K562 (cell line): ENCODE data around the gene IL21. TPM values are rescaled to one million over a fixed set of nuclear protein-coding genes. Genes with fewer than 3 reads are reported as not detected.

Source experiments
- CBX3 ChIP-seq, 2 experiments: IDR thresholded peaks; 1 replicate in 1 of 2; 2 replicates in 1 of 2; pipeline ENCODE4 v1.6.1; 2012; ENCODE audit warnings: inconsistent platforms in 2 of 2, low read length in 2 of 2, borderline replicate concordance in 1 of 2, control low read depth in 1 of 2
- CHCHD3 ChIP-seq: fragments of 250-450 bp; sonication (Bioruptor Pico); IDR thresholded peaks from 2 replicates; pipeline ENCODE4 v2.1.2; 2022; ENCODE audit warnings: mild to moderate bottlenecking
- HDAC2 ChIP-seq: fragments of 450-650 bp; IDR thresholded peaks from 2 replicates; pipeline ENCODE4 v1.6.1; 2016; ENCODE audit warnings: mild to moderate bottlenecking
- KLF6 ChIP-seq: fragments of 250-450 bp; sonication (Bioruptor Pico); IDR thresholded peaks from 2 replicates; pipeline ENCODE4 v1.4.0; 2020; ENCODE audit warnings: mild to moderate bottlenecking, moderate library complexity, borderline replicate concordance
- RAD51 ChIP-seq: fragments of 450-650 bp; IDR thresholded peaks from 2 replicates; pipeline ENCODE4 v1.7.1; 2016; ENCODE audit warnings: low read depth, mild to moderate bottlenecking, borderline replicate concordance
- SMARCE1 ChIP-seq: fragments of 450-650 bp; IDR thresholded peaks from 2 replicates; pipeline ENCODE4 v1.7.1; 2016; ENCODE audit warnings: mild to moderate bottlenecking
- YBX1 ChIP-seq: fragments of 450-650 bp; IDR thresholded peaks from 2 replicates; pipeline ENCODE4 v1.7.1; 2016; ENCODE audit warnings: mild to moderate bottlenecking
- ZNF282 ChIP-seq: sonication (generic); formaldehyde crosslinking; IDR thresholded peaks from 2 replicates; pipeline ENCODE4 v1.8.1; 2023; ENCODE audit warnings: missing genetic modification reagents
- polyA plus RNA-seq, 8 experiments: library from polyadenylated mRNA; depleted of rRNA in 4 of 8; stranded (reverse) in 5 of 8; unstranded in 3 of 8; fragments of >200 nt; fragmentation: Nextera tagmentation in 2 of 8; fragmentation: Illumina TruSeq in 1 of 8; extraction: Ambion mirVana in 2 of 8; extraction: Trizol in 1 of 8; gene quantifications; 2 replicates each; pipeline versions ENCODE4 v1.2.1 to v1.2.3, GENCODE V29; 2011 to 2014; ENCODE audit warnings: inconsistent platforms in 1 of 8, missing spikeins in 1 of 8
- total RNA-seq, 7 experiments: library from RNA; depleted of rRNA in 6 of 7; stranded (reverse); fragments of >200 nt in 6 of 7; fragmentation: Illumina TruSeq in 2 of 7; extraction: Trizol in 2 of 7; gene quantifications; 2 replicates each; pipeline versions ENCODE4 v1.2.1 to v1.2.3, GENCODE V29; 2011 to 2021; ENCODE audit warnings: low replicate concordance in 1 of 7
- TF ChIP-seq, protein P1 (sequence below), 2 experiments: fragments of 450-650 bp in 1 of 2; sonication (generic) in 1 of 2; formaldehyde crosslinking in 1 of 2; IDR thresholded peaks in 1 of 2; conservative IDR thresholded peaks in 1 of 2; 2 replicates each; pipeline versions ENCODE4 v1.6.1 to v1.8.1; 2016 to 2023; ENCODE audit warnings: mild to moderate bottlenecking in 2 of 2, moderate library complexity in 2 of 2, inconsistent platforms in 1 of 2, missing genetic modification reagents in 1 of 2
- TF ChIP-seq, protein P2 (sequence below): fragments of 450-650 bp; IDR thresholded peaks from 2 replicates; pipeline ENCODE4 v1.6.1; 2016; ENCODE audit warnings: mild to moderate bottlenecking, moderate library complexity
- TF ChIP-seq, protein P3 (sequence below), 2 experiments: fragments of 450-650 bp; IDR thresholded peaks; 2 replicates each; pipeline ENCODE4 v1.6.1; 2016

IL21 gene
- total and polyA plus RNA-seq, 9 of the 15 experiments (the other 6 are each of a cell fraction or from before 2014, with no cell fraction given): not detected

DNA sequence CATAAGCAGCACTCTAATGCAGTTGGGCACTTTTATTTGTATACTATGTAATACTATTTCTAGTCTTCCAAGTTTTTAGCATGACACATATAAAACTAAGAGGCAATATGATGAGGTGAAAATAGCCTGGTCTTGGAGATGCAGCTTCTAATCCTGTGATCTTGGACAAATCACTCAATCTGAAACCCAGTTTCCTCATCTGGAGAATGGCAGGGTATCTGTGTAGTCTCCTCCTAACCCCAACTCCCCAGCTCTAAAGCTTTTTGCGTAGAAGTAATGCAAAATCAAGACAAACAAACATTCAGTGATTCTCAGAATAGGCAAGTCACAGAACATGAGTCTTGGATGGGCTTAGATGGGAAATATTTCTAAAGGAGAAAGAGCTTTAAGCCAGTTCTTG, 36.7 kb upstream of the IL21 start (continued):
- TF ChIP-seq, protein P1, sequence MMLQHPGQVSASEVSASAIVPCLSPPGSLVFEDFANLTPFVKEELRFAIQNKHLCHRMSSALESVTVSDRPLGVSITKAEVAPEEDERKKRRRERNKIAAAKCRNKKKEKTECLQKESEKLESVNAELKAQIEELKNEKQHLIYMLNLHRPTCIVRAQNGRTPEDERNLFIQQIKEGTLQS (IDR thresholded peaks at IDR 0.05): no peak
- TF ChIP-seq, protein P1 (CRISPR knock-in tag; conservative IDR thresholded peaks at IDR 0.05): no peak
- TF ChIP-seq CBX3 (IDR thresholded peaks at IDR 0.05; ENCODE audit: borderline replicate concordance in 1 of 2, low read length in 2 of 2) (no peak), SMARCE1 (no peak), YBX1 (no peak), RAD51 (no peak), CHCHD3 (CRISPR knock-in tag) (no peak), KLF6 (no peak), ZNF282 (CRISPR knock-in tag) (no peak), HDAC2 (no peak)
- TF ChIP-seq, protein P2, sequence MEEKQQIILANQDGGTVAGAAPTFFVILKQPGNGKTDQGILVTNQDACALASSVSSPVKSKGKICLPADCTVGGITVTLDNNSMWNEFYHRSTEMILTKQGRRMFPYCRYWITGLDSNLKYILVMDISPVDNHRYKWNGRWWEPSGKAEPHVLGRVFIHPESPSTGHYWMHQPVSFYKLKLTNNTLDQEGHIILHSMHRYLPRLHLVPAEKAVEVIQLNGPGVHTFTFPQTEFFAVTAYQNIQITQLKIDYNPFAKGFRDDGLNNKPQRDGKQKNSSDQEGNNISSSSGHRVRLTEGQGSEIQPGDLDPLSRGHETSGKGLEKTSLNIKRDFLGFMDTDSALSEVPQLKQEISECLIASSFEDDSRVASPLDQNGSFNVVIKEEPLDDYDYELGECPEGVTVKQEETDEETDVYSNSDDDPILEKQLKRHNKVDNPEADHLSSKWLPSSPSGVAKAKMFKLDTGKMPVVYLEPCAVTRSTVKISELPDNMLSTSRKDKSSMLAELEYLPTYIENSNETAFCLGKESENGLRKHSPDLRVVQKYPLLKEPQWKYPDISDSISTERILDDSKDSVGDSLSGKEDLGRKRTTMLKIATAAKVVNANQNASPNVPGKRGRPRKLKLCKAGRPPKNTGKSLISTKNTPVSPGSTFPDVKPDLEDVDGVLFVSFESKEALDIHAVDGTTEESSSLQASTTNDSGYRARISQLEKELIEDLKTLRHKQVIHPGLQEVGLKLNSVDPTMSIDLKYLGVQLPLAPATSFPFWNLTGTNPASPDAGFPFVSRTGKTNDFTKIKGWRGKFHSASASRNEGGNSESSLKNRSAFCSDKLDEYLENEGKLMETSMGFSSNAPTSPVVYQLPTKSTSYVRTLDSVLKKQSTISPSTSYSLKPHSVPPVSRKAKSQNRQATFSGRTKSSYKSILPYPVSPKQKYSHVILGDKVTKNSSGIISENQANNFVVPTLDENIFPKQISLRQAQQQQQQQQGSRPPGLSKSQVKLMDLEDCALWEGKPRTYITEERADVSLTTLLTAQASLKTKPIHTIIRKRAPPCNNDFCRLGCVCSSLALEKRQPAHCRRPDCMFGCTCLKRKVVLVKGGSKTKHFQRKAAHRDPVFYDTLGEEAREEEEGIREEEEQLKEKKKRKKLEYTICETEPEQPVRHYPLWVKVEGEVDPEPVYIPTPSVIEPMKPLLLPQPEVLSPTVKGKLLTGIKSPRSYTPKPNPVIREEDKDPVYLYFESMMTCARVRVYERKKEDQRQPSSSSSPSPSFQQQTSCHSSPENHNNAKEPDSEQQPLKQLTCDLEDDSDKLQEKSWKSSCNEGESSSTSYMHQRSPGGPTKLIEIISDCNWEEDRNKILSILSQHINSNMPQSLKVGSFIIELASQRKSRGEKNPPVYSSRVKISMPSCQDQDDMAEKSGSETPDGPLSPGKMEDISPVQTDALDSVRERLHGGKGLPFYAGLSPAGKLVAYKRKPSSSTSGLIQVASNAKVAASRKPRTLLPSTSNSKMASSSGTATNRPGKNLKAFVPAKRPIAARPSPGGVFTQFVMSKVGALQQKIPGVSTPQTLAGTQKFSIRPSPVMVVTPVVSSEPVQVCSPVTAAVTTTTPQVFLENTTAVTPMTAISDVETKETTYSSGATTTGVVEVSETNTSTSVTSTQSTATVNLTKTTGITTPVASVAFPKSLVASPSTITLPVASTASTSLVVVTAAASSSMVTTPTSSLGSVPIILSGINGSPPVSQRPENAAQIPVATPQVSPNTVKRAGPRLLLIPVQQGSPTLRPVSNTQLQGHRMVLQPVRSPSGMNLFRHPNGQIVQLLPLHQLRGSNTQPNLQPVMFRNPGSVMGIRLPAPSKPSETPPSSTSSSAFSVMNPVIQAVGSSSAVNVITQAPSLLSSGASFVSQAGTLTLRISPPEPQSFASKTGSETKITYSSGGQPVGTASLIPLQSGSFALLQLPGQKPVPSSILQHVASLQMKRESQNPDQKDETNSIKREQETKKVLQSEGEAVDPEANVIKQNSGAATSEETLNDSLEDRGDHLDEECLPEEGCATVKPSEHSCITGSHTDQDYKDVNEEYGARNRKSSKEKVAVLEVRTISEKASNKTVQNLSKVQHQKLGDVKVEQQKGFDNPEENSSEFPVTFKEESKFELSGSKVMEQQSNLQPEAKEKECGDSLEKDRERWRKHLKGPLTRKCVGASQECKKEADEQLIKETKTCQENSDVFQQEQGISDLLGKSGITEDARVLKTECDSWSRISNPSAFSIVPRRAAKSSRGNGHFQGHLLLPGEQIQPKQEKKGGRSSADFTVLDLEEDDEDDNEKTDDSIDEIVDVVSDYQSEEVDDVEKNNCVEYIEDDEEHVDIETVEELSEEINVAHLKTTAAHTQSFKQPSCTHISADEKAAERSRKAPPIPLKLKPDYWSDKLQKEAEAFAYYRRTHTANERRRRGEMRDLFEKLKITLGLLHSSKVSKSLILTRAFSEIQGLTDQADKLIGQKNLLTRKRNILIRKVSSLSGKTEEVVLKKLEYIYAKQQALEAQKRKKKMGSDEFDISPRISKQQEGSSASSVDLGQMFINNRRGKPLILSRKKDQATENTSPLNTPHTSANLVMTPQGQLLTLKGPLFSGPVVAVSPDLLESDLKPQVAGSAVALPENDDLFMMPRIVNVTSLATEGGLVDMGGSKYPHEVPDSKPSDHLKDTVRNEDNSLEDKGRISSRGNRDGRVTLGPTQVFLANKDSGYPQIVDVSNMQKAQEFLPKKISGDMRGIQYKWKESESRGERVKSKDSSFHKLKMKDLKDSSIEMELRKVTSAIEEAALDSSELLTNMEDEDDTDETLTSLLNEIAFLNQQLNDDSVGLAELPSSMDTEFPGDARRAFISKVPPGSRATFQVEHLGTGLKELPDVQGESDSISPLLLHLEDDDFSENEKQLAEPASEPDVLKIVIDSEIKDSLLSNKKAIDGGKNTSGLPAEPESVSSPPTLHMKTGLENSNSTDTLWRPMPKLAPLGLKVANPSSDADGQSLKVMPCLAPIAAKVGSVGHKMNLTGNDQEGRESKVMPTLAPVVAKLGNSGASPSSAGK: no peak
- TF ChIP-seq, protein P3, sequence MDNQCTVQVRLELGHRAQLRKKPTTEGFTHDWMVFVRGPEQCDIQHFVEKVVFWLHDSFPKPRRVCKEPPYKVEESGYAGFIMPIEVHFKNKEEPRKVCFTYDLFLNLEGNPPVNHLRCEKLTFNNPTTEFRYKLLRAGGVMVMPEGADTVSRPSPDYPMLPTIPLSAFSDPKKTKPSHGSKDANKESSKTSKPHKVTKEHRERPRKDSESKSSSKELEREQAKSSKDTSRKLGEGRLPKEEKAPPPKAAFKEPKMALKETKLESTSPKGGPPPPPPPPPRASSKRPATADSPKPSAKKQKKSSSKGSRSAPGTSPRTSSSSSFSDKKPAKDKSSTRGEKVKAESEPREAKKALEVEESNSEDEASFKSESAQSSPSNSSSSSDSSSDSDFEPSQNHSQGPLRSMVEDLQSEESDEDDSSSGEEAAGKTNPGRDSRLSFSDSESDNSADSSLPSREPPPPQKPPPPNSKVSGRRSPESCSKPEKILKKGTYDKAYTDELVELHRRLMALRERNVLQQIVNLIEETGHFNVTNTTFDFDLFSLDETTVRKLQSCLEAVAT (IDR thresholded peaks at IDR 0.05): no peak
